Nephron (organoid): Measurements from ENCODE around the gene YBEY.

Source experiments
- H3K27ac Mint-ChIP-seq, 3 experiments: 2 replicates each; pipeline ENCODE4 v1.8.0; 2020; ENCODE audit warnings: mixed read lengths in 3 of 3, mild to moderate bottlenecking in 2 of 3, moderate library complexity in 1 of 3
- H3K27me3 Mint-ChIP-seq: 2 replicates; pipeline ENCODE4 v1.8.0; 2021; ENCODE audit warnings: low read depth, mild to moderate bottlenecking, moderate library complexity, mixed read lengths
- H3K36me3 Mint-ChIP-seq: 2 replicates; pipeline ENCODE4 v1.8.0; 2020; ENCODE audit warnings: low read depth, mixed read lengths
- H3K4me1 Mint-ChIP-seq: 2 replicates; pipeline ENCODE4 v1.8.0; 2020; ENCODE audit warnings: mixed read lengths
- H3K4me3 Mint-ChIP-seq, 3 experiments: 2 replicates each; pipeline ENCODE4 v1.8.0; 2020; ENCODE audit warnings: mild to moderate bottlenecking in 3 of 3, mixed read lengths in 3 of 3, moderate library complexity in 2 of 3
- H3K9me3 Mint-ChIP-seq: 2 replicates; pipeline ENCODE4 v1.8.0; 2020; ENCODE audit warnings: mixed read lengths
- TF ChIP-seq, protein P1 (sequence below), 3 experiments: fragments of 200-600 bp; sonication (generic); IDR thresholded peaks; one replicate each; pipeline ENCODE4 v1.5.0; 2021; ENCODE audit warnings: antibody characterized with exemption in 3 of 3; ENCODE audit not compliant: unreplicated experiment in 3 of 3

YBEY gene

DNA sequence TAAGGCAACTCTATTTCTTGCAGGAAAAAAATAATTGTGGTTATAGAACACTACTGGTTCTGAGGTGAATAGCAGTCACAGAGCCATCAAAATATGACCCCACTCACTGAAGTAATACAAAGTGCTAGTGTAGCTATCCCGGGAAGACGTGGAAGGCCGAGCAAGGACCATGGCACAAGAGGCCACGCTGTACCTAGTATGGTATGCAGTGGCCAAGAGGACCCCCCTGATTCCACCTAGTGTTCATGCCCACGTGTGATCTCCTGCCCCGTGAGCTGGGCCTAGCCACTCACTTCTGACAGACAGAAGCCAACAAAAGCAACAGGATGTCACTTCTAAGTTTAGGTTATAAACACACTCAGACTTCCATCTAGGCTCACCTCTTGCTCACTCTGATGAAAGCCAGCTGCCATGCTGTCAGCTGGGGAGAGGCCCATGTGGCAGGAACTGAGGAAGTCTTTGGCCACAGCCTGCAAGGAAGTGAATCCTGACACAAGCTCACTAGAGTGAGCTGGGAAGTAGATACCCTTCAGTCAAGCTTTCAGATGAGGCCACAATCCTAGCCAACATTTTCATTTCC, 35.9 kb upstream of the YBEY start:
- Mint-ChIP-seq H3K27me3 (no peaks in the 10 kb centered on the region), H3K4me3 (no peak overlapping the region), H3K36me3 (peaks cover 83% of the 10 kb centered on the region), H3K4me1 (no peaks in the 10 kb centered on the region), H3K9me3 (no peaks in the 10 kb centered on the region), H3K27ac (no peak overlapping the region)
- TF ChIP-seq, protein P1, sequence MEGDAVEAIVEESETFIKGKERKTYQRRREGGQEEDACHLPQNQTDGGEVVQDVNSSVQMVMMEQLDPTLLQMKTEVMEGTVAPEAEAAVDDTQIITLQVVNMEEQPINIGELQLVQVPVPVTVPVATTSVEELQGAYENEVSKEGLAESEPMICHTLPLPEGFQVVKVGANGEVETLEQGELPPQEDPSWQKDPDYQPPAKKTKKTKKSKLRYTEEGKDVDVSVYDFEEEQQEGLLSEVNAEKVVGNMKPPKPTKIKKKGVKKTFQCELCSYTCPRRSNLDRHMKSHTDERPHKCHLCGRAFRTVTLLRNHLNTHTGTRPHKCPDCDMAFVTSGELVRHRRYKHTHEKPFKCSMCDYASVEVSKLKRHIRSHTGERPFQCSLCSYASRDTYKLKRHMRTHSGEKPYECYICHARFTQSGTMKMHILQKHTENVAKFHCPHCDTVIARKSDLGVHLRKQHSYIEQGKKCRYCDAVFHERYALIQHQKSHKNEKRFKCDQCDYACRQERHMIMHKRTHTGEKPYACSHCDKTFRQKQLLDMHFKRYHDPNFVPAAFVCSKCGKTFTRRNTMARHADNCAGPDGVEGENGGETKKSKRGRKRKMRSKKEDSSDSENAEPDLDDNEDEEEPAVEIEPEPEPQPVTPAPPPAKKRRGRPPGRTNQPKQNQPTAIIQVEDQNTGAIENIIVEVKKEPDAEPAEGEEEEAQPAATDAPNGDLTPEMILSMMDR (IDR thresholded peaks at IDR 0.05; ENCODE audit: unreplicated experiment in 3 of 3) = no peak

DNA sequence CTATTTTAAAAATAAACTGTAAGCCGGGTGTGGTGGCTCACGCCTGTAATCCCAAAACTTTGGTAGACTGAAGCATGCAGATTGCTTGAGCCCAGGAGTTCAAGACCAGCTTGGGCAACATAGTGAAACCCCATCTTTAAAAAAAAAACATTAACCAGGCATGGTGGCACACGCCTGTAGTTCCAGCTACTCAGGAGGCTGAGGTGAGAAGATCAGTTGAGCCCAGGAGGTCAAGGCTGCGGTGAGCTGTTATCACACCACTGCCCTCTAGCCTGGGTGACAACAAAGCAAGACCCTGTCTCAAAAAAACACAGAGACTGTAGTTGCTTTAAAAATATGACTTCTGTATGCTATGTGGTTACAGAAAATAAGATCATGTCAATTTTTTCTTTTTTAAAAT, 33.3 kb upstream of the YBEY start:
- TF ChIP-seq, protein P1 (IDR thresholded peaks at IDR 0.05; ENCODE audit: unreplicated experiment in 3 of 3) = no peak
- no peaks in the 10 kb centered on the region for H3K9me3 Mint-ChIP-seq
- H3K27me3 Mint-ChIP-seq = no peaks in the 10 kb centered on the region
- H3K27ac Mint-ChIP-seq = no peak overlapping the region
- no peaks in the 10 kb centered on the region for H3K4me1 Mint-ChIP-seq
- no peak overlapping the region for H3K4me3 Mint-ChIP-seq
- H3K36me3 Mint-ChIP-seq = peaks cover 84% of the 10 kb centered on the region

DNA sequence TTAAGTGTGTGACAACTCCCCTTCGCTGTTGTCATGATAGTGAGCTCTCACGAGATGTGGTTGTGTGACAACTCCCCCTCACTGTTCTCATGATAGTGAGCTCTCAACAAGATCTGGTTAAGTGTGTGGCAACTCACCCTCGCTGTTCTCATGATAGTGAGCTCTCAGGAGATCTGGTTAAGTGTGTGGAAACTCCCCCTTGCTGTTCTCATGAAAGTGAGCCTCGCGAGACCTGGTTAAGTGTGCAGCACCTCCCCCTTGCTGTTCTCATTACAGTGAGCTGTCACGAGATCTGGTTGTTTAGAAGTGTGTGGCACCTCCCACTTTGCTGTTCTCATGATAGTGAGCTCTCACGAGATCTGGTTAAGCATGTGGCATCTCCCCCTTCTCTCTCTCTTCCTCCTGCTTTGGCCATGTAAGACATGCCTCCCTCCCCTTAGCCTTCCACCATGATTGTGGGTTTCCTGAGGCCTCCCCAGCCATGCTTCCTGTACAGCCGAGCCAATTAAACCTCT, 32.5 kb upstream of the YBEY start:
- Mint-ChIP-seq H3K4me1 (no peaks in the 10 kb centered on the region), H3K27me3 (no peaks in the 10 kb centered on the region), H3K4me3 (no peak overlapping the region), H3K27ac (peak overlapping the region in 2 of 3 experiments; percentile 11 to 22), H3K36me3 (peaks cover 87% of the 10 kb centered on the region), H3K9me3 (no peaks in the 10 kb centered on the region)
- TF ChIP-seq, protein P1 (IDR thresholded peaks at IDR 0.05; ENCODE audit: unreplicated experiment in 3 of 3) = no peak

DNA sequence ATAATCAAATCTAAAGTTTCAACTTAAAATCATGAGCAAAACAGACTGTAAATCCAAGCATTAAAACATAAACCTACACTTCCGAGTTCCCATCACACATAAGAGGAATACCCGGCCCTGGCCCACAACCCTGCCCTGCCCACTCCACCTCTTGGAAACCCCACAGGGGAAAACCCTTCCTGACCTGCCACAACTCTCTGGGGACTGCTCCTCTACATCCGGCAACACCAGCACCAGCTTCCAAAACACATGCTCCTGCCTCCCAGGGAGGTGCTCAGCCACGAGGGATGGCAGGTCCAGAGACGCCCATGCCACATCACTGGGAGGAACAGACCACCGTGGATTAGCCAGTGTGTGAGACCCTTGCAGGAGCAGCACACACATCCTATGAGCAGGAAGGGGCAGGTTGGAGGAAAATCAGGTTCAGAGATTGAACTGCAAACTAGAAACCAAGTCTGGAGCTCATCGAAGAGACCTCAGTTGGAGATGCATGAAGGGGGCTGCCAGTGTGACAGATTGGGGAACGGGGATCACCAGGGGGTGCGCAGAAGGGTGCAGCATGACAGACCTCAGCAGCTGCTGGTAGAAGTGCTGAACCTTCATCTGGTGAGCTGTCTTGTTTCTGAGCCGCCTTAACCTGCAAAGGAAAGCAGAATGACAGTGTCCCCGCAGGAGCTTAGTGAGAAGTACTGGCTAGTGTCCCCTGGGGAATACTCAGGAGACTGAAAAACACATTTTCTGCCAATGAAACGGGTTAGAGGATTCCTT, 31.8 kb upstream of the YBEY start:
- H3K9me3 Mint-ChIP-seq = no peaks in the 10 kb centered on the region

DNA sequence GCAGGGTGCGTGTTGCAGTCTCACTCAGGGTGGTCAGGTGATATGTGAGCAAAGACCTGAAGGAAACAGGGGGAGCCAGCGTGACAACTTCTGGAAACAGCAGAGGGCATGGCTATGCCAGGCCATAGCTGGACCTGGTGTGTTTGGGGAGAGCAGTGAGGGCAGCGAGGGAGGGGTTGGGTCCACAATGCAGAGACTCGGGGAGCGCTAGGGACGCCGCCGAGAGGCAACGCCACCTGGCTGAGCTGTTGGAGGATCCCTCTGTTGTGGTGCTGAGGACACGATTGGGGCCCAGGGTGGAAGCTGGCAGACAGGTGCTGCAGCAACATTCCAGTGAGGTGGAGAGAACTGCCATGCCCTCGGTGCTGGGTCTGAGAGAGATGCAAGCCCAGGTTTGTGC, 31.0 kb upstream of the YBEY start:
- Mint-ChIP-seq H3K4me1 (no peaks in the 10 kb centered on the region), H3K4me3 (no peak overlapping the region), H3K27ac (no peak overlapping the region), H3K27me3 (no peaks in the 10 kb centered on the region), H3K9me3 (no peaks in the 10 kb centered on the region), H3K36me3 (peaks cover 76% of the 10 kb centered on the region)
- TF ChIP-seq, protein P1 (IDR thresholded peaks at IDR 0.05; ENCODE audit: unreplicated experiment in 3 of 3) = no peak

More for the DNA sequence above, 31.8 kb upstream of the YBEY start:
- Mint-ChIP-seq H3K27ac (no peak overlapping the region), H3K27me3 (no peaks in the 10 kb centered on the region), H3K36me3 (peaks cover 84% of the 10 kb centered on the region), H3K4me1 (no peaks in the 10 kb centered on the region), H3K4me3 (no peak overlapping the region)
- TF ChIP-seq, protein P1 (IDR thresholded peaks at IDR 0.05; ENCODE audit: unreplicated experiment in 3 of 3) = no peak
